H1 (cell line): Measurements from ENCODE around the gene SMURF2.

Source experiments
- BACH1 ChIP-seq: IDR thresholded peaks from 2 replicates; pipeline ENCODE4 v1.6.1; 2012; ENCODE audit warnings: low read length, improper control_type of control experiment
- HDAC6 ChIP-seq: IDR thresholded peaks from one replicate; pipeline ENCODE4 v1.7.1; 2012; ENCODE audit warnings: low read depth, mild to moderate bottlenecking, inconsistent platforms, low read length, moderate library complexity

GRCh38 chr17:64573214-64573613, 88.9 kb downstream of the SMURF2 start:
- no peak for TF ChIP-seq BACH1
- TF ChIP-seq HDAC6, result no peak
